Breast epithelium (tissue), 4 donors: ENCODE data around the gene AUH. TPM values are rescaled to one million over a fixed set of nuclear protein-coding genes. Genes with fewer than 3 reads are reported as not detected.

ENCODE experiments used
- DNase-seq, 2 donors: peaks; one replicate each; pipeline ENCODE4 v3.0.0-alpha.2; 2019; ENCODE audit warnings: low spot score in 2 of 2
- H3K27ac ChIP-seq, 2 donors: fragments of 200-600 bp; sonication (generic) in 1 of 2; one replicate each; pipeline ENCODE4 v1.5.1; 2016 to 2019; ENCODE audit warnings: mild to moderate bottlenecking in 1 of 2
- H3K27me3 ChIP-seq, 2 donors: fragments of 200-600 bp; sonication (generic) in 1 of 2; one replicate each; pipeline versions ENCODE4 v1.5.1 to v1.6.0; 2017 to 2019; ENCODE audit warnings: control low read depth in 1 of 2, mild to moderate bottlenecking in 1 of 2
- H3K36me3 ChIP-seq: fragments of 200-600 bp; one replicate; pipeline ENCODE4 v1.5.1; 2019
- H3K4me1 ChIP-seq, 2 donors: fragments of 200-600 bp; sonication (generic); one replicate each; pipeline ENCODE4 v1.5.1; 2016 to 2019; ENCODE audit warnings: control low read depth in 1 of 2
- H3K4me3 ChIP-seq, 3 donors: fragments of 200-600 bp; sonication (generic); 1 replicate in 2 of 3; 2 replicates in 1 of 3; pipeline ENCODE4 v1.5.1; 2016 to 2019; ENCODE audit warnings: mild to moderate bottlenecking in 3 of 3, moderate library complexity in 2 of 3
- H3K9me3 ChIP-seq, 2 donors: fragments of 200-600 bp; sonication (generic) in 1 of 2; one replicate each; pipeline ENCODE4 v1.5.1; 2016 to 2019; ENCODE audit warnings: control low read depth in 1 of 2
- CTCF ChIP-seq, 3 donors: fragments of 450-650 bp; IDR thresholded peaks; one replicate each; pipeline ENCODE4 v1.5.1; 2016 to 2017; ENCODE audit warnings: antibody characterized with exemption in 3 of 3, mild to moderate bottlenecking in 3 of 3, moderate library complexity in 3 of 3
- POLR2A ChIP-seq: fragments of 450-650 bp; IDR thresholded peaks from one replicate; pipeline ENCODE4 v1.6.1; 2016; ENCODE audit warnings: antibody characterized with exemption, mild to moderate bottlenecking, moderate library complexity
- POLR2AphosphoS5 ChIP-seq, 3 donors: sonication (generic); formaldehyde crosslinking; IDR thresholded peaks; one replicate each; pipeline ENCODE4 v1.6.1; 2017; ENCODE audit warnings: antibody characterized with exemption in 3 of 3
- intact Hi-C: fragments of 100-400 bp; cut with DNase I; formaldehyde crosslinking; loops from one replicate; pipeline ENCODE4 v1.15.1; 2023; ENCODE audit warnings: low total_unique reads
- total RNA-seq, 3 donors: library from RNA; depleted of rRNA; stranded (reverse); fragments of >200 nt; gene quantifications; one replicate each; pipeline ENCODE4 v1.1.0, GENCODE V29; 2016

AUH gene
- total RNA-seq, 3 donors from 2014 or later = 34.2 to 64.4 (median 50.8) TPM

- H3K4me1 ChIP-seq = peaks cover 0 to 14% of the 10 kb centered on the region in 2 donors
- H3K27me3 ChIP-seq = no peaks in the 10 kb centered on the region
- no peak for TF ChIP-seq CTCF (IDR thresholded peaks at IDR 0.05)
- TF ChIP-seq POLR2AphosphoS5 (IDR thresholded peaks at IDR 0.05) = no peak
- TF ChIP-seq POLR2A = no peak
- intact Hi-C loops = no loop called here
- no peak overlapping the region for H3K4me3 ChIP-seq
- H3K9me3 ChIP-seq = no peaks in the 10 kb centered on the region
- peak overlapping the region in 1 of 2 donors; percentile 23 for H3K27ac ChIP-seq
- no peak for DNase-seq
- no peaks in the 10 kb centered on the region for H3K36me3 ChIP-seq
These were observed 151.4 kb downstream of the AUH start for GRCh38 chr9:91210318-91210717.

- Histone ChIP-seq H3K9me3 (no peaks in the 10 kb centered on the region), H3K27ac (peak overlapping the region; percentile 88 to 89), H3K4me3 (no peak overlapping the region), H3K36me3 (no peaks in the 10 kb centered on the region), H3K27me3 (no peaks in the 10 kb centered on the region), H3K4me1 (peaks cover 0 to 14% of the 10 kb centered on the region in 2 donors)
- no peak for DNase-seq
- intact Hi-C loops = no loop called here
- TF ChIP-seq POLR2AphosphoS5 (IDR thresholded peaks at IDR 0.05) (no peak), POLR2A (no peak), CTCF (IDR thresholded peaks at IDR 0.05) (no peak)
These were observed 152.9 kb downstream of the AUH start for GRCh38 chr9:91208837-91209236.

- Histone ChIP-seq H3K4me1 (peaks cover 0 to 14% of the 10 kb centered on the region in 2 donors), H3K9me3 (no peaks in the 10 kb centered on the region), H3K36me3 (no peaks in the 10 kb centered on the region), H3K4me3 (peak overlapping the region in 2 of 3 donors; percentile 4 to 30), H3K27me3 (no peaks in the 10 kb centered on the region), H3K27ac (peak overlapping the region; percentile 88 to 89)
- intact Hi-C loops = no loop called here
- no peak for DNase-seq
- no peak for TF ChIP-seq POLR2AphosphoS5 (IDR thresholded peaks at IDR 0.05)
- no peak for TF ChIP-seq POLR2A
- no peak for TF ChIP-seq CTCF (IDR thresholded peaks at IDR 0.05)
These were observed 153.3 kb downstream of the AUH start for GRCh38 chr9:91208419-91208745.

GRCh38 chr9:91207729-91208418, 153.8 kb downstream of the AUH start:
- no peak for DNase-seq
- Histone ChIP-seq H3K4me1 (peaks cover 0 to 14% of the 10 kb centered on the region in 2 donors), H3K4me3 (peak overlapping the region in 2 of 3 donors; percentile 4 to 30), H3K36me3 (no peaks in the 10 kb centered on the region), H3K27me3 (no peaks in the 10 kb centered on the region), H3K27ac (peak overlapping the region; percentile 88 to 89), H3K9me3 (no peaks in the 10 kb centered on the region)
- intact Hi-C loops = no loop called here
- TF ChIP-seq POLR2AphosphoS5 (IDR thresholded peaks at IDR 0.05) (peak in 2 of 3 donors; percentile 47 to 54), CTCF (IDR thresholded peaks at IDR 0.05) (no peak)

- no peak for DNase-seq
- Histone ChIP-seq H3K4me1 (peaks cover 0 to 14% of the 10 kb centered on the region in 2 donors), H3K27ac (peak overlapping the region; percentile 88 to 89), H3K27me3 (no peaks in the 10 kb centered on the region), H3K4me3 (peak overlapping the region in 1 of 3 donors; percentile 21), H3K36me3 (no peaks in the 10 kb centered on the region), H3K9me3 (no peaks in the 10 kb centered on the region)
- intact Hi-C loops = no loop called here
- TF ChIP-seq POLR2A = no peak
- no peak for TF ChIP-seq POLR2AphosphoS5 (IDR thresholded peaks at IDR 0.05)
- no peak for TF ChIP-seq CTCF (IDR thresholded peaks at IDR 0.05)
These were observed 154.4 kb downstream of the AUH start for GRCh38 chr9:91207397-91207728.
